Measurements from ENCODE around the gene TBKBP1.

GRCh38 chr17:47684025-47684424, 9.9 kb upstream of the TBKBP1 start:
- TF ChIP-seq CTCF (IDR thresholded peaks at IDR 0.05; ENCODE audit: extremely low read depth in 1 of 2, insufficient read depth in 1 of 2, low read depth in 1 of 2, low read length in 2 of 2) (no peak), EZH2 (IDR thresholded peaks at IDR 0.05; ENCODE audit: borderline replicate concordance, low read depth, low read length, severe bottlenecking) (no peak), POLR2AphosphoS5 (IDR thresholded peaks at IDR 0.05; ENCODE audit: insufficient read depth, low read depth, low read length) (no peak), POLR2A (IDR thresholded peaks at IDR 0.05; ENCODE audit: low read depth, low read length) (no peak), JUN (IDR thresholded peaks at IDR 0.05; ENCODE audit: borderline replicate concordance, insufficient read depth, insufficient read length, low read depth) (no peak)
- TF ChIP-seq, protein P1, sequence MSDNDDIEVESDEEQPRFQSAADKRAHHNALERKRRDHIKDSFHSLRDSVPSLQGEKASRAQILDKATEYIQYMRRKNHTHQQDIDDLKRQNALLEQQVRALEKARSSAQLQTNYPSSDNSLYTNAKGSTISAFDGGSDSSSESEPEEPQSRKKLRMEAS (IDR thresholded peaks at IDR 0.05; ENCODE audit: insufficient read depth, insufficient read length), result no peak
